ENCODE data around the gene ACTL8. TPM values are rescaled to one million over a fixed set of nuclear protein-coding genes. Genes with fewer than 3 reads are reported as not detected.

Gene ACTL8
- polyA plus RNA-seq, 4 donors, result 0.03 to 0.12 TPM; not detected in 2

GRCh38 chr1:17795081-17795809, 40.1 kb downstream of the ACTL8 start:
- Histone ChIP-seq H3K36me3 (ENCODE audit: control insufficient read depth in 3 of 3, insufficient read depth in 2 of 3, low read depth in 1 of 3, low read length in 3 of 3) (no peaks in the 10 kb centered on the region), H3K4me1 (ENCODE audit: control insufficient read depth in 3 of 3, insufficient read depth in 2 of 3, low read depth in 1 of 3, low read length in 2 of 3) (peaks cover 0 to 8% (median 0%) of the 10 kb centered on the region in 3 donors), H3K9me3 (ENCODE audit: control insufficient read depth in 2 of 2, insufficient read depth in 1 of 2, low read depth in 1 of 2, low read length in 1 of 2) (no peaks in the 10 kb centered on the region), H3K27ac (ENCODE audit: low read depth in 1 of 3, low read length in 2 of 3) (no peak overlapping the region), H3K4me3 (ENCODE audit: low read depth in 1 of 3, low read length in 3 of 3) (no peak overlapping the region), H3K27me3 (ENCODE audit: control insufficient read depth in 3 of 3, insufficient read depth in 3 of 3, low read length in 3 of 3) (peaks cover 0 to 3% (median 2%) of the 10 kb centered on the region in 3 donors)
- DNase-seq, result peak; percentile 53 to 67
- WGBS, 3 donors, result 20 to 45% (median 25%) methylated on average over 15 of the region's 15 CpGs
- no peak for FAIRE-seq

GRCh38 chr1:17795836-17796645, 40.9 kb downstream of the ACTL8 start:
- H3K27ac ChIP-seq (ENCODE audit: low read depth in 1 of 3, low read length in 2 of 3), result no peak overlapping the region
- no peak overlapping the region for H3K4me3 ChIP-seq (ENCODE audit: low read depth in 1 of 3, low read length in 3 of 3)
- 65 to 73% (median 72%) methylated on average over 10 of the region's 10 CpGs for WGBS, 3 donors
- no peaks in the 10 kb centered on the region for H3K9me3 ChIP-seq (ENCODE audit: control insufficient read depth in 2 of 2, insufficient read depth in 1 of 2, low read depth in 1 of 2, low read length in 1 of 2)
- H3K27me3 ChIP-seq (ENCODE audit: control insufficient read depth in 3 of 3, insufficient read depth in 3 of 3, low read length in 3 of 3), result peaks cover 0 to 3% (median 2%) of the 10 kb centered on the region in 3 donors
- H3K4me1 ChIP-seq (ENCODE audit: control insufficient read depth in 3 of 3, insufficient read depth in 2 of 3, low read depth in 1 of 3, low read length in 2 of 3), result peaks cover 0 to 8% (median 0%) of the 10 kb centered on the region in 3 donors
- DNase-seq (no peak), FAIRE-seq (no peak)
- H3K36me3 ChIP-seq (ENCODE audit: control insufficient read depth in 3 of 3, insufficient read depth in 2 of 3, low read depth in 1 of 3, low read length in 3 of 3), result no peaks in the 10 kb centered on the region

- no peak for DNase-seq
- no peak for FAIRE-seq
These were observed 42.3 kb downstream of the ACTL8 start for GRCh38 chr1:17797478-17797877.

GRCh38 chr1:17798011-17798410, 42.9 kb downstream of the ACTL8 start:
- 67 to 80% (median 78%) methylated on average over 7 of the region's 7 CpGs for WGBS, 3 donors
- FAIRE-seq (no peak), DNase-seq (no peak)
- Histone ChIP-seq H3K4me3 (ENCODE audit: low read depth in 1 of 3, low read length in 3 of 3) (no peak overlapping the region), H3K27ac (ENCODE audit: low read depth in 1 of 3, low read length in 2 of 3) (no peak overlapping the region), H3K4me1 (ENCODE audit: control insufficient read depth in 3 of 3, insufficient read depth in 2 of 3, low read depth in 1 of 3, low read length in 2 of 3) (peaks cover 0 to 8% (median 0%) of the 10 kb centered on the region in 3 donors), H3K36me3 (ENCODE audit: control insufficient read depth in 3 of 3, insufficient read depth in 2 of 3, low read depth in 1 of 3, low read length in 3 of 3) (no peaks in the 10 kb centered on the region), H3K27me3 (ENCODE audit: control insufficient read depth in 3 of 3, insufficient read depth in 3 of 3, low read length in 3 of 3) (peaks cover 0 to 3% (median 2%) of the 10 kb centered on the region in 3 donors), H3K9me3 (ENCODE audit: control insufficient read depth in 2 of 2, insufficient read depth in 1 of 2, low read depth in 1 of 2, low read length in 1 of 2) (no peaks in the 10 kb centered on the region)

More at GRCh38 chr1:17797478-17797877, 42.3 kb downstream of the ACTL8 start:
- Histone ChIP-seq H3K27ac (ENCODE audit: low read depth in 1 of 3, low read length in 2 of 3) (no peak overlapping the region), H3K36me3 (ENCODE audit: control insufficient read depth in 3 of 3, insufficient read depth in 2 of 3, low read depth in 1 of 3, low read length in 3 of 3) (no peaks in the 10 kb centered on the region), H3K27me3 (ENCODE audit: control insufficient read depth in 3 of 3, insufficient read depth in 3 of 3, low read length in 3 of 3) (peaks cover 0 to 3% (median 2%) of the 10 kb centered on the region in 3 donors), H3K4me1 (ENCODE audit: control insufficient read depth in 3 of 3, insufficient read depth in 2 of 3, low read depth in 1 of 3, low read length in 2 of 3) (peaks cover 0 to 8% (median 0%) of the 10 kb centered on the region in 3 donors), H3K9me3 (ENCODE audit: control insufficient read depth in 2 of 2, insufficient read depth in 1 of 2, low read depth in 1 of 2, low read length in 1 of 2) (no peaks in the 10 kb centered on the region), H3K4me3 (ENCODE audit: low read depth in 1 of 3, low read length in 3 of 3) (no peak overlapping the region)
- 75 to 88% (median 80%) methylated on average over 8 of the region's 8 CpGs for WGBS, 3 donors

- Histone ChIP-seq H3K4me3 (ENCODE audit: low read depth in 1 of 3, low read length in 3 of 3) (no peak overlapping the region), H3K36me3 (ENCODE audit: control insufficient read depth in 3 of 3, insufficient read depth in 2 of 3, low read depth in 1 of 3, low read length in 3 of 3) (no peaks in the 10 kb centered on the region), H3K27me3 (ENCODE audit: control insufficient read depth in 3 of 3, insufficient read depth in 3 of 3, low read length in 3 of 3) (peaks cover 0 to 3% (median 2%) of the 10 kb centered on the region in 3 donors), H3K4me1 (ENCODE audit: control insufficient read depth in 3 of 3, insufficient read depth in 2 of 3, low read depth in 1 of 3, low read length in 2 of 3) (peaks cover 0 to 8% (median 0%) of the 10 kb centered on the region in 3 donors), H3K27ac (ENCODE audit: low read depth in 1 of 3, low read length in 2 of 3) (no peak overlapping the region), H3K9me3 (ENCODE audit: control insufficient read depth in 2 of 2, insufficient read depth in 1 of 2, low read depth in 1 of 2, low read length in 1 of 2) (no peaks in the 10 kb centered on the region)
- 79 to 86% (median 83%) methylated on average over 16 of the region's 16 CpGs for WGBS, 3 donors
- FAIRE-seq (no peak), DNase-seq (no peak)
These were observed 43.8 kb downstream of the ACTL8 start for GRCh38 chr1:17798799-17799382.

GRCh38 chr1:17799642-17800041, 44.5 kb downstream of the ACTL8 start:
- WGBS, 3 donors, result 54 to 61% (median 57%) methylated on average over 8 of the region's 8 CpGs
- FAIRE-seq (no peak), DNase-seq (no peak)
- Histone ChIP-seq H3K27ac (ENCODE audit: low read depth in 1 of 3, low read length in 2 of 3) (no peak overlapping the region), H3K36me3 (ENCODE audit: control insufficient read depth in 3 of 3, insufficient read depth in 2 of 3, low read depth in 1 of 3, low read length in 3 of 3) (no peaks in the 10 kb centered on the region), H3K4me1 (ENCODE audit: control insufficient read depth in 3 of 3, insufficient read depth in 2 of 3, low read depth in 1 of 3, low read length in 2 of 3) (peaks cover 0 to 8% (median 0%) of the 10 kb centered on the region in 3 donors), H3K4me3 (ENCODE audit: low read depth in 1 of 3, low read length in 3 of 3) (no peak overlapping the region), H3K27me3 (ENCODE audit: control insufficient read depth in 3 of 3, insufficient read depth in 3 of 3, low read length in 3 of 3) (peaks cover 0 to 4% (median 3%) of the 10 kb centered on the region in 3 donors), H3K9me3 (ENCODE audit: control insufficient read depth in 2 of 2, insufficient read depth in 1 of 2, low read depth in 1 of 2, low read length in 1 of 2) (no peaks in the 10 kb centered on the region)

- Histone ChIP-seq H3K4me1 (ENCODE audit: control insufficient read depth in 3 of 3, insufficient read depth in 2 of 3, low read depth in 1 of 3, low read length in 2 of 3) (no peaks in the 10 kb centered on the region), H3K4me3 (ENCODE audit: low read depth in 1 of 3, low read length in 3 of 3) (no peak overlapping the region), H3K27me3 (ENCODE audit: control insufficient read depth in 3 of 3, insufficient read depth in 3 of 3, low read length in 3 of 3) (peaks cover 0 to 4% (median 3%) of the 10 kb centered on the region in 3 donors), H3K9me3 (ENCODE audit: control insufficient read depth in 2 of 2, insufficient read depth in 1 of 2, low read depth in 1 of 2, low read length in 1 of 2) (no peaks in the 10 kb centered on the region), H3K36me3 (ENCODE audit: control insufficient read depth in 3 of 3, insufficient read depth in 2 of 3, low read depth in 1 of 3, low read length in 3 of 3) (no peaks in the 10 kb centered on the region), H3K27ac (ENCODE audit: low read depth in 1 of 3, low read length in 2 of 3) (no peak overlapping the region)
- 67 to 71% (median 71%) methylated on average over 11 of the region's 11 CpGs for WGBS, 3 donors
- DNase-seq (no peak), FAIRE-seq (no peak)
These were observed 47.0 kb downstream of the ACTL8 start for GRCh38 chr1:17802164-17802563.

GRCh38 chr1:17802945-17803344, 47.8 kb downstream of the ACTL8 start:
- FAIRE-seq, result no peak
- Histone ChIP-seq H3K36me3 (ENCODE audit: control insufficient read depth in 3 of 3, insufficient read depth in 2 of 3, low read depth in 1 of 3, low read length in 3 of 3) (no peaks in the 10 kb centered on the region), H3K9me3 (ENCODE audit: control insufficient read depth in 2 of 2, insufficient read depth in 1 of 2, low read depth in 1 of 2, low read length in 1 of 2) (no peaks in the 10 kb centered on the region), H3K4me1 (ENCODE audit: control insufficient read depth in 3 of 3, insufficient read depth in 2 of 3, low read depth in 1 of 3, low read length in 2 of 3) (no peaks in the 10 kb centered on the region), H3K27me3 (ENCODE audit: control insufficient read depth in 3 of 3, insufficient read depth in 3 of 3, low read length in 3 of 3) (peaks cover 0 to 4% (median 3%) of the 10 kb centered on the region in 3 donors), H3K27ac (ENCODE audit: low read depth in 1 of 3, low read length in 2 of 3) (no peak overlapping the region), H3K4me3 (ENCODE audit: low read depth in 1 of 3, low read length in 3 of 3) (no peak overlapping the region)
- WGBS, 3 donors, result 80 to 85% (median 84%) methylated on average over 7 of the region's 7 CpGs
- no peak for DNase-seq
